ENCODE results near the gene NATD1. TPM values are rescaled to one million over a fixed set of nuclear protein-coding genes. Genes with fewer than 3 reads are reported as not detected.
A peak's percentile ranks its signal among the peaks of the same experiment; 100 is the strongest.

Gene NATD1
- total and polyA plus RNA-seq, 2 of the 8 experiments (the other 6 are each of a cell fraction or from before 2014, with no cell fraction given), result 5.4 to 8.4 TPM

DNA sequence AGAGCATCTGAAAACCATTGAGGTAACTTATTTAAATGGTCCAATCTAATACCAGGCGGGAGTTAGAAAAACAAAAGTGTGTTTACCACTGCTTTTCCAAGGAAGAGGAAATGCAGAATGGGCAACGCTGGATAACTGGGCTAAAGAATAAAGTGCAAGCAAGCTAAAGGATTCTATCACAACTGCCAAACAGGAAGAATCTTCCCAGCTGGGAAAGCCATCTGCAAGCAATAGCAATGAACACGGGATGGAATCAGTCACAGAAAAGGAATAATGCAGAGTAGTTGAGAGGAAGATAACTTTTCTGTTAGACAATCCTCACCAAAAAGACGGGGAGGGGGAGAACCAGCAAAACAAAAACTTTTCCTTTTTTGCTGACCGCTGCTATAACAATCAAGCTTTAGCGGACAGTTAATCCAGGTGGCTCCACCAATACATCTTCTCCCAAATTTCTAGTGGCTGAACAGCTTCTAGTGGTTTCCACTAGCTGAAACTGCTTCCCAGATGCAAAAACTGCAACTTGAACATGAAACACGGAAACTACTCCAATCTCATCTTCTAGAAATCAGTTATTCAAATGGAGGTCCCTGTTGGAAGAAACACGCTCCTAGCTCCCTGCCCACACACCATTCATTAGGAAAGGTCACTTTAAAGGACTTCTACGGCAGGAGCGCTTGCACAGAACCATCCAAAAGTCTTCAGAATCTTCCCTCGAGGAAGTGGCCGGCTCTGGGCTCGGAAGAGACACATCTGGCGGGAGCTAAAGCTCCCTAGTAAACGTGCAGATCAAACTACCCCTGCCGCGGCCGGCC is 40.2 kb downstream of the NATD1 start:
- Histone ChIP-seq H2BK20ac (ENCODE audit: low read length) (no peak overlapping the region), H3K56ac (replicated peaks; ENCODE audit: insufficient read length, low read depth, low read length) (peak overlapping the region; percentile 71), H3K79me2 (ENCODE audit: control insufficient read depth in 1 of 2, insufficient read depth in 2 of 2, low read length in 2 of 2) (peaks cover 50 to 59% of the 10 kb centered on the region in 2 experiments), H3K23me2 (ENCODE audit: low read depth, low read length) (peaks cover 8% of the 10 kb centered on the region), H2BK5ac (ENCODE audit: low read depth, low read length) (peak overlapping the region; percentile 93; the same call in 1 of the 2 replicates), H3K14ac (ENCODE audit: insufficient read length) (no peak overlapping the region), H3K4me3 (ENCODE audit: extremely low read depth in 1 of 4, insufficient read depth in 2 of 4, low read depth in 3 of 4, low read length in 4 of 4) (peak overlapping the region; percentile 85 to 97 (median 92)), H4K20me1 (replicated peaks in 1 of 2; ENCODE audit: control insufficient read depth in 1 of 2, insufficient read depth in 2 of 2, low read length in 2 of 2) (peaks cover 29 to 32% of the 10 kb centered on the region in 2 experiments), H2AFZ (ENCODE audit: low read length) (no peak overlapping the region), H3K36me3 (ENCODE audit: control insufficient read depth in 2 of 4, insufficient read depth in 4 of 4, low read length in 3 of 4) (peaks cover 0 to 18% (median 4%) of the 10 kb centered on the region in 4 experiments; a peak in 4 of 8 replicates), H3K23ac (ENCODE audit: insufficient read length) (no peak overlapping the region), H2BK120ac (replicated peaks; ENCODE audit: low read depth, low read length) (no peak overlapping the region), H3K4ac (replicated peaks; ENCODE audit: insufficient read length, low read depth, low read length) (peak overlapping the region; percentile 12), H4K5ac (ENCODE audit: insufficient read length, low read depth, low read length) (no peak overlapping the region), H2AK5ac (ENCODE audit: low read depth, low read length) (no peak overlapping the region), H3K9ac (replicated peaks in 1 of 4; ENCODE audit: extremely low read depth in 1 of 4, low read depth in 3 of 4, low read length in 3 of 4) (peak overlapping the region; percentile 91 to 96 (median 94)), H3K18ac (ENCODE audit: extremely low read depth, low read length) (no peak overlapping the region), H3K27ac (ENCODE audit: low read depth, low read length) (peak overlapping the region; percentile 97), H3K79me1 (ENCODE audit: low read depth, low read length) (peaks cover 18% of the 10 kb centered on the region), H4K91ac (replicated peaks; ENCODE audit: insufficient read length, low read length) (no peak overlapping the region), H3K4me2 (ENCODE audit: insufficient read depth in 1 of 2, low read depth in 2 of 2, low read length in 2 of 2) (peak overlapping the region; percentile 87 to 89), H4K8ac (ENCODE audit: extremely low read depth, insufficient read depth, low read length) (peak overlapping the region; percentile 98), H2BK12ac (ENCODE audit: low read depth, low read length) (no peak overlapping the region), H2BK15ac (ENCODE audit: low read length) (no peak overlapping the region), H3K4me1 (replicated peaks in 1 of 4; ENCODE audit: control insufficient read depth in 3 of 4, insufficient read depth in 4 of 4, low read length in 3 of 4) (peaks cover 0 to 14% (median 5%) of the 10 kb centered on the region in 4 experiments; a peak in 4 of 7 replicates), H3K9me3 (ENCODE audit: insufficient read depth in 2 of 2, low read depth in 1 of 2, low read length in 1 of 2) (no peaks in the 10 kb centered on the region), H3K27me3 (replicated peaks in 1 of 4; ENCODE audit: control insufficient read depth in 3 of 4, extremely low read depth in 1 of 4, insufficient read depth in 3 of 4, low read length in 3 of 4) (no peaks in the 10 kb centered on the region)
- DNase-seq (ENCODE audit: low read depth in 1 of 2, low spot score in 2 of 2), result no peak
- POLR2A ChIA-PET (ENCODE audit: partially characterized antibody), result interaction anchor here (0.8 to 4.9 kb wide), 18 partner anchors 8 to 170 kb away, joined by 3 to 42 read pairs (median 5); partner anchors contain the start of gene USP22
- no peak for TF ChIP-seq TAF7 (optimal IDR thresholded peaks at IDR 0.05; ENCODE audit: borderline replicate concordance, low read depth, low read length)
- TF ChIP-seq PHF8 (conservative IDR thresholded peaks at IDR 0.05; ENCODE audit: low read depth, low read length), result no peak
- TF ChIP-seq GABPA (IDR thresholded peaks at IDR 0.05; ENCODE audit: borderline replicate concordance, insufficient read depth, low read length), result no peak
- no peak for TF ChIP-seq KDM1A (IDR thresholded peaks at IDR 0.05; ENCODE audit: borderline replicate concordance, low read length)
- no peak for TF ChIP-seq SIX5 (IDR thresholded peaks at IDR 0.05; ENCODE audit: low read depth, low read length)
- TF ChIP-seq KDM5A (IDR thresholded peaks at IDR 0.05; ENCODE audit: low read length), result no peak
- TF ChIP-seq CHD2 (IDR thresholded peaks at IDR 0.05; ENCODE audit: low read length), result no peak
- FAIRE-seq, result no peak
- 18% methylated on average over 13 of the region's 18 CpGs; no CpG with 5 or more reads in 1 of the 2 experiments for WGBS, 2 experiments (ENCODE audit: extremely low coverage in 1 of 2, insufficient coverage in 1 of 2, insufficient read length in 1 of 2, insufficient replicate concordance in 2 of 2, low coverage in 1 of 2, low lambda C conversion rate in 2 of 2, missing lambda C conversion rate in 1 of 2)
- CTCF ChIA-PET (ENCODE audit: partially characterized antibody), result interaction anchor here (0.6 to 3.6 kb wide), 6 partner anchors 9 to 174 kb away, joined by 3 to 28 read pairs (median 3); no protein-coding TSS in a partner anchor
